Measurements from ENCODE around the gene PSMG3. TPM values are rescaled to one million over a fixed set of nuclear protein-coding genes. Genes with fewer than 3 reads are reported as not detected.
A peak's percentile ranks its signal among the peaks of the same experiment; 100 is the strongest.

The PSMG3 gene
- total and polyA plus RNA-seq, 2 donors (not counting 3 experiments of a cell fraction or from before 2014, with no cell fraction given), result 25.5 to 49.7 TPM

GRCh38 chr7:1579481-1580421, 9.9 kb upstream of the PSMG3 start:
- ChIA-PET POLR2A (no interaction called here), CTCF (interaction anchor here (0.6 to 2.5 kb wide), 23 partner anchors 9 to 889 kb away, joined by 3 to 32 read pairs (median 4); partner anchors contain the start of gene EIF3B)
- no peaks in the 10 kb centered on the region for H4K20me1 ChIP-seq (replicated peaks; ENCODE audit: control insufficient read depth, extremely low read depth, insufficient read depth, low read length)
- no peaks in the 10 kb centered on the region for H3K9me1 ChIP-seq (replicated peaks; ENCODE audit: control insufficient read depth, extremely low read depth, insufficient read depth, low read length)
- no peak overlapping the region for H3K4me3 ChIP-seq (replicated peaks in 1 of 3; ENCODE audit: insufficient read depth in 1 of 3, low read depth in 1 of 3, low read length in 3 of 3)
- intact Hi-C loops (cut with micrococcal nuclease), result loop anchor here (1.0 to 10.0 kb wide), 5 partner anchors 14 to 890 kb away; no protein-coding TSS in a partner anchor
- H3K9me3 ChIP-seq (replicated peaks; ENCODE audit: control insufficient read depth, insufficient read depth, low read length), result no peaks in the 10 kb centered on the region
- dilution Hi-C loops (cut with MboI; ENCODE audit: extremely low pct_ligation_motif_present, low sequenced_read_pairs), result no loop called here
- H3K4me1 ChIP-seq (ENCODE audit: control insufficient read depth, extremely low read depth, insufficient read depth, low read length), result no peaks in the 10 kb centered on the region
- TF ChIP-seq GATA2 (IDR thresholded peaks at IDR 0.05; ENCODE audit: insufficient read depth, insufficient read length, low read depth, low read length) (no peak), CTCF (IDR thresholded peaks at IDR 0.05; ENCODE audit: extremely low read depth in 1 of 2, insufficient read depth in 1 of 2, low read depth in 1 of 2, low read length in 2 of 2) (peak; percentile 67 to 93)
- no peak overlapping the region for H3K4me2 ChIP-seq (ENCODE audit: insufficient read depth, low read length)
- BruUV-seq (replicated peaks), result no TSS peak
- no peak overlapping the region for H2AFZ ChIP-seq (ENCODE audit: low read depth, low read length)
- DNase-seq (ENCODE audit: low read depth, low spot score) (peak; percentile 50), FAIRE-seq (peak; percentile 99)
- no peaks in the 10 kb centered on the region for H3K36me3 ChIP-seq (ENCODE audit: control insufficient read depth in 2 of 2, extremely low read depth in 1 of 2, insufficient read depth in 2 of 2, low read length in 2 of 2)
- no peak overlapping the region for H3K9ac ChIP-seq (replicated peaks; ENCODE audit: extremely low read depth, insufficient read depth, low read length)
- no peaks in the 10 kb centered on the region for H3K79me2 ChIP-seq (ENCODE audit: control insufficient read depth, insufficient read depth, low read length)
- no peaks in the 10 kb centered on the region for H3K27me3 ChIP-seq (ENCODE audit: control insufficient read depth in 2 of 2, insufficient read depth in 2 of 2, low read length in 2 of 2)
- H3K27ac ChIP-seq (ENCODE audit: insufficient read depth, low read depth, low read length), result no peak overlapping the region

GRCh38 chr7:1578513-1578912, 8.7 kb upstream of the PSMG3 start:
- no peaks in the 10 kb centered on the region for H3K9me1 ChIP-seq (replicated peaks; ENCODE audit: control insufficient read depth, extremely low read depth, insufficient read depth, low read length)
- FAIRE-seq, result no peak
- H3K9me3 ChIP-seq (replicated peaks; ENCODE audit: control insufficient read depth, insufficient read depth, low read length), result no peaks in the 10 kb centered on the region
- no TSS peak for BruUV-seq (replicated peaks)
- H3K79me2 ChIP-seq (ENCODE audit: control insufficient read depth, insufficient read depth, low read length), result no peaks in the 10 kb centered on the region
- intact Hi-C loops (cut with micrococcal nuclease), result loop anchor here (5.0 to 10.0 kb wide), 2 partner anchors 179 to 856 kb away; no protein-coding TSS in a partner anchor
- H3K9ac ChIP-seq (replicated peaks; ENCODE audit: extremely low read depth, insufficient read depth, low read length), result no peak overlapping the region
- TF ChIP-seq JUN (IDR thresholded peaks at IDR 0.05; ENCODE audit: borderline replicate concordance, insufficient read depth, insufficient read length, low read depth) (no peak), MAX (IDR thresholded peaks at IDR 0.05; ENCODE audit: insufficient read depth, insufficient read length) (no peak), FOS (IDR thresholded peaks at IDR 0.05; ENCODE audit: borderline replicate concordance, insufficient read depth, low read length) (no peak), GATA2 (IDR thresholded peaks at IDR 0.05; ENCODE audit: insufficient read depth, insufficient read length, low read depth, low read length) (no peak), MYC (IDR thresholded peaks at IDR 0.05; ENCODE audit: low read depth, low read length) (no peak), EZH2 (IDR thresholded peaks at IDR 0.05; ENCODE audit: borderline replicate concordance, low read depth, low read length, severe bottlenecking) (no peak), POLR2AphosphoS5 (IDR thresholded peaks at IDR 0.05; ENCODE audit: insufficient read depth, low read depth, low read length) (no peak), POLR2A (IDR thresholded peaks at IDR 0.05; ENCODE audit: low read depth, low read length) (no peak), CTCF (IDR thresholded peaks at IDR 0.05; ENCODE audit: extremely low read depth in 1 of 2, insufficient read depth in 1 of 2, low read depth in 1 of 2, low read length in 2 of 2) (no peak)
- no peaks in the 10 kb centered on the region for H4K20me1 ChIP-seq (replicated peaks; ENCODE audit: control insufficient read depth, extremely low read depth, insufficient read depth, low read length)
- no peaks in the 10 kb centered on the region for H3K36me3 ChIP-seq (ENCODE audit: control insufficient read depth in 2 of 2, extremely low read depth in 1 of 2, insufficient read depth in 2 of 2, low read length in 2 of 2)
- no peaks in the 10 kb centered on the region for H3K4me1 ChIP-seq (ENCODE audit: control insufficient read depth, extremely low read depth, insufficient read depth, low read length)
- H3K4me3 ChIP-seq (replicated peaks in 1 of 3; ENCODE audit: insufficient read depth in 1 of 3, low read depth in 1 of 3, low read length in 3 of 3), result no peak overlapping the region
- no peak overlapping the region for H2AFZ ChIP-seq (ENCODE audit: low read depth, low read length)
- DNase-seq (ENCODE audit: low read depth, low spot score), result no peak
- ChIA-PET POLR2A (no interaction called here), CTCF (interaction anchor here (0.8 to 1.5 kb wide), 10 partner anchors 10 to 890 kb away, joined by 3 to 32 read pairs (median 5); partner anchors contain the start of gene EIF3B)
- no peak overlapping the region for H3K27ac ChIP-seq (ENCODE audit: insufficient read depth, low read depth, low read length)
- dilution Hi-C loops (cut with MboI; ENCODE audit: extremely low pct_ligation_motif_present, low sequenced_read_pairs), result no loop called here
- H3K4me2 ChIP-seq (ENCODE audit: insufficient read depth, low read length), result no peak overlapping the region
- H3K27me3 ChIP-seq (ENCODE audit: control insufficient read depth in 2 of 2, insufficient read depth in 2 of 2, low read length in 2 of 2), result no peaks in the 10 kb centered on the region
